RPMI8226 (cell line): ENCODE measurements around the gene MAB21L3.

ENCODE experiments used
- DNase-seq: peaks from one replicate; pipeline ENCODE4 v3.0.0-alpha.2; 2015

MAB21L3 gene

DNA sequence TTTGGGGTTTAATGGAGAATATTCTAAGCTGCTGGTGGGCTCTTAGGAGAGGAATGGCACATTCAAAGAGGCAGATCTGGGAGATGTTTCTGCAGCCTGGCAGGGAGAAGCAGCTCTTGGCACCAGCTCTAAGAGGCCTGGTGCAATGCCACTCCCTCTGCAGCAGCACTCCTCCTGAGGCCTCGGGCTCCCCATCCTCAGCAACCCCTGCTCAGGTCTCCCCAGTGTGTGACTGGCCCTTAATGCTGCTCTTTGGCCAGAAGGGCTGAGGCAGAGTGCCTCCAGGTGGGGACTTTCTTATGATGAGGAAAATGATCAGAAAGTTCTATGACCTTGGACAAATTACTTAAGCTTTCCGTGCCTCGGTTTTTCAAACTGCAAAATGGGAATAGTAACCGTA, 55.5 kb downstream of the MAB21L3 start:
- DNase-seq: no peak

DNA sequence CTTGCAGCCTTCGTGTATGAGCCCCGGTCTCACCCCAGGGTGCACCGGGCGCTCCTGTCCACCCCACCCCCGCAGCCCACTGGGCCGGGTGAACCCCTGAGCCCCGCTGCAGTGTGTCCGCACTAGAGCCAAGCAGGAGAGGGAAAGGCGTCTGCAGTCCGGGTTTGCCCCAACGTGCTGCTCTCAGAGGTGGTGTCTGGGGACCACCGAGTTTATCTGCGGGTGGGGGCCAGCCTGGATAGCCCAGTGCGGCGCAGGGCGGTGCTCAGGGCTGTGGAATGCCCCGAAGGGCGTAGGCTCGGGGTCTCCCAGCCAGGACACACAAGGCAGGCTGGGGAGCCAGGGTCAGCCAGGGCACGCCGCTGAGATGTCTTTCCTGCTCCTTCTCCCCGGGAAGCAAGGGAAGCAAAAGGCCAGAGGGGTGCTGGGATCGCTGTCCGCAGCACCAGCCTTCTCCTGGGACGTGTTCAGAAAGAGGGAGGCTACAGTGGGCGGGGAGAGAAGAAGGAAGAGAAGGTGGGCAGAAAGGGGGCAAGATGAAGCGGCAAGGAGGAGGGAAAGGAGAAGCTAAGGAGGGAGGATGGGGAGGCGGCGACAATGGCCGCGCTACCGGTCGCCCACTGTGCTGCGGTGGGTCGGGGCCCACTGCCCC, 56.6 kb downstream of the MAB21L3 start:
- no peak for DNase-seq

DNA sequence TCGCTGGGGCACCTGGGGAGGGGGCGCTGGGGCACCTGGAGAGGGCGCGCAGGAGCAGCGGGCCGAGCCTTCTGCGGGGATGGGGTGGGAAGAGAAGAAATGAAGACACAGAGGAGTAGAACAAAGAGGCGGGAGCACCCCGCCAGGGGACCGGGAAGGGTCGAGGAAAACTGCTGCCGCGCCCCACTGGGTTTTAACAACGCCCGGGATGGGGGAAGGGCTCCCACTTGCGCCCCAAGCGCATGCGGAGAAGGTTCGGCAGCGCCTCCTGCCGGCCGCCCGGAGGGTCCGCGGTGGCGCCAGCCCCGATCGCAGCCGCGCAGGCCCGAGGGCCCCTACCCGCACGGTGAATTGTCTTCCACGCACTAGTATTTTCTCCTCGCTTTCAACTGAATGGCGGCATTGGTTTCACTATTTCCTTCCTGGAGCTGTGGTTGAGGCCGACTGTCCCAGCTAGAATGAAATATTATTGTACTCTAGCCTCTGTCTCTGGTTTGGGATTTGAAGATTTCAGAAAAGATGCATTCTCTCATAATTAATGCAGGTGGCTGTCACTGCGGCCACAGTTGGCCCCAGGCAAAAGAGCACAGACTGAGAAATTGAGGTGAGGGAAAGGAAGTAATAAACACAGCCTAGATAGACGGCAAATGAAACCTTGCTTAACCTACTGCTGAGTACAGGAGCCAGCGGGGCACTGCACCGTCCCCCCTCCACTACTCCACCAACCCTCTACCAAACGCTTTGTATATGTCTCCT, 57.3 kb downstream of the MAB21L3 start:
- peak; percentile 78 for DNase-seq

DNA sequence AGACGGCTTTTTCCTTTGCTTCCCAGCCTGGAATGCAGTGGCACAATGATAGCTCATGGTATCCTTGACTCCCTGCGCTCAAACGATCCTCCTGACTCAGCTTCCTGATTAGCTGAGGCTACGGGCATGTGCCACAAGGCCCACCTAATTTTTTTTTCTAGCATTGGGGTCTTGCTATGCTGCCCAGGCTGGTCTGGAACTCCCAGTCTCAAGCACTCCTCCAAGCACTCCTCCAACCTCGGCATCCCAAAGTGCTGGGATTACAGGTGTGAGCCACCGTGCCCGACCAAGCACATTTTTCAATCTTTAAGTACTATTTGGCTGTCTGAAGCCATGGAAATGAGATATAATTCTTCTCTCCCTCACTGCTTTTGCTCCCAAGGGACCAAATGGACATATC, 58.7 kb downstream of the MAB21L3 start:
- no peak for DNase-seq

DNA sequence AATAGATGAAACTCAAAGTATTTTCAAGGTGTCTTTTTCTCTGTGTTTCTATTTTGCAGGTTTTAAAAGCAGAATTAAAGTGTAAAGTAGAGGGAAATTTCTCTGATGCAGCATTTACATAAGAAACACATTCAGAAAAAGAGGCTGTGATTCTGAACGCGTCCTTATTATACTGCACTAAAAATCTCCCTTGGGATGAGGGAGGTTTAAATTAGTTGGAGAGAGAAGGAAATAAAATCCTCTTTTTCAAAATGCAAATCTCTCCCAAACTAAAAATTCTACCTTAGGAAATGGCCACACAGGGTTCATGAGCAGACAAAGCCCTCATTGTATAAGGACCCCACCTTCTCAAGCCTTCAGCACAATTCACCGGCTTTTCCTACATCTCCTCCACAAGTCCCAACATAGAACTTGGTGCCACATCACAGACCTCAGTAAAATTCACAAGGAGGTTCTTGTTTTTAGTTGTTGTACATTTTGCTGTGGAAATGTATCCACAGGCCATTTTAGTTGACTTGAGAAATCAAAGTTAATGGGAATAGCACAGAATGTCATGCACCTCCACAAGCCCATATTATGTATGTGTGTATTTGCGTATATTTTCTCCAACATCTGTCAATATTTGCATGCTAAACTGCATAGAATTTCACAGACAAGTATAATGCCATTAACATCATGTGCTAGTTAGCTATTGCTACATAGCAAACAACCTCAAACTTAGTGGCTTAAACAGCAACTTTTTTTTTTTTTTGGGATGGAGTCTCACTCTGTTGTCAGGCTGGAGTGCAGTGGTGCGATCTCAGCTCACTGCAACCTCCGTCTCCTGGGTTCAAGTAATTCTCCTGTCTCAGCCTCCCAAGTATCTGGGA, 59.8 kb downstream of the MAB21L3 start:
- no peak for DNase-seq

DNA sequence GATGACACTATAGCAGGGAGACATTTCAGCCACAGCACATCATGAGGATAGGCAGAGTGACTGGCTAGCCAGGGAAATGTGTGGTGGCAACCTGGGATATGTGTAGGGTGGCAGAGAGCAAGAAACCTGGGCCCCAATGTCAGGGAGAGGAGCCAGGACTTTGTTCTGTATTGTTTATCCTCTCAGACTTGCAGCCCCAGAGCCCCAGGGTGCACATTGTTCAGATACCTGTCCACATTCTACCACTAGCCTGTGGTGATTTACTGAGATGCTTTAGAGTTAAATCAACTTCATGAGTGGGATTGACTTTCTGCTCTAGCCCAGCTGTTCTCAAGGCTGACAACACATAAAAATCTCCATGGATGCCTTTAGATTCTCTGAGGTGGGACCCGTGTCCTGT, 61.5 kb downstream of the MAB21L3 start:
- DNase-seq: no peak

DNA sequence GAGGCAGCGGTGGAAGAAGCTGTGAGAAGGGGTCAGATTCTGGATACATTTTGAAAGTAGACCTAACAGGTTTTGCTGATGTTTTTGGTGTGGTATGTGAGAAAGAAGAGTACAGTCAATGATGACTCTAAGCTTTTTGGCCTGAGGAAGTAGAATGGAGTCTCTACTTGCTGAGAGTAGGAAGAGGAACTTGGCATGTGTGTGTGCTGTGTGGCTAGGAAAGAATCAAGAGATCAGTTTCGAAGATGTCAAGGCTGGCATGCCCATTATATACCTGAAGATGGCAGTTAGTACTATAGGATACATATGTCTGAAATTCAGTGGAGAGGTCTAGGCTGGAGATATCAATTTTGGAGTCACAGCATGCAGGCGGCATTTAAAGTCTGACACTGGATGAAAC, 64.4 kb downstream of the MAB21L3 start:
- DNase-seq: peak; percentile 30

DNA sequence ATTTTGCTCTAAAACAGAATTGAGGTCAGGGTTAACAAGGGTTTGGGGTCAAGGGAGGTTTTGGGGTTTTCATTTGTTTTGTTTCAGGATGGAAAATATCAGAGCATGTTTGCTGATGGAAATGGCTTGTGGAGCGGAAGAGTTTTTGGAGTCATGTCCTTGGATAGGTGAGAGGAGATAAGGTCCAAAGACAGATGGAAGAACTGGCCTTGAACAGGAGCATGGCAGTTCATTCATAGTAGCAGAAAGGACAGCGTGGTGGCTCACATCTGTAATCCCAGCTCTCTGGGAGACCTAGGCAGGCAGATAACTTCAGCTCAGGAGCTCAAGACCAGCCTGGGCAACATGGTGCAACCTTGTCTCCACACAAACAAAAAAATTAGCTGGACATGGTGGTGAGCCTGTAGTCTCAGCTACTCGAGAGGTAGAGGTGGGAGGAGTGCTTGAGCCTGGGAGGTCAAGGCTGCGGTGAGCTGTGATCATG, 65.1 kb downstream of the MAB21L3 start:
- no peak for DNase-seq

DNA sequence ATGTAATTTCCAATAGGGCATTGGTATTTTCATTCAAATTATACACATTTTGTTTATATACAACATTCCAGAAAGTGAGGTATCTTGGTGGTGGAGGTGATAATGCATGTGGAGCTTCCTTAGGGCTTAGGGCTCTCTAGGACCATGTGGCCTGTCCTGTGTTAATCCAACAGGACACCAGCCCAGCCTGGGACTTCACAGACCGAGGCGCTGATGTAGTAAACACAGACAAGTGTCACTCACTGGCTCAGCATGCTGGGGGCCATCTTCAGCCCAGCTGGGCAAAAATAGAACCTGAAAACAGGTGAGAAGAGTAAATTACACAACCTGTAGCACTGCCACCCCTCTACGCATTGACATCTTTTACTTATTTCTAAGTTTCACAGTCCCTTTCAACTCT, 66.7 kb downstream of the MAB21L3 start:
- DNase-seq: no peak

DNA sequence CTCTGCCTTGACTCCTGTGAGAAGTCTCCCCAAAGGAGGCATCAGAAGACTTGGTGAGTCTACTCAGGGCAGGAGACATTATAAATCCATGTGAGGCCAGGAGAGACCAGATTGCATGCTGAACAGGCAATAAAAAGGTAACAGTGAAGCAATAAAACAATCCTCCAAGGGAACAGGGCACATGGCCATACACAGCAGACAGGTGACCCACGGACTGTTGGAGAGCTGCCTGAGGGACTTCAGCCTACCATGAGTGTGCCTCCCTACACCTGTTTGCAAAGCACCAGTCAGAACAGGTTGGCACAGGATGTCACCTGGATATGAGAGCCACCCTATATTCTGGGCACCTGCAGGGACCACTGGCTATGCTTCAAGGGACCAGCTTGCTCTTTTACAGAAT, 67.6 kb downstream of the MAB21L3 start:
- DNase-seq: no peak

DNA sequence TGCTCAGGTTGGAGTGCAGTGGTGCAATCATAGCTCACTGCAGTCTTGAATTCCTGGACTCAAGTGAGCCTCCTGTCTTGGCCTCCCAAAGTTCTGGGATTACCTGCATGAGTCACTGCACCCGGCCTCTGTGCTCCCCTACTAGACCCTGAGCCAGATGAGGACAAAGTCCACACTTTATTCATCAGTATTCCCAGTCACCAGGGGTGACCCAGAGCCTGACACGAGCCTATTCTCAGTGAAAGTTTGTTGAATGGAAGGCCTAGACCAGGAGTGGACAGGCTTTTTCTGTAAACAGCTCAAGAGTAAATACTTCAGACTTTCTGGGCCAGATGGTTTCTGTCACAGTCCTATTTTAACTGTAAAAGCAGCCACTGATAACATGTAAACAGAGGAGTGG, 68.2 kb downstream of the MAB21L3 start:
- no peak for DNase-seq

DNA sequence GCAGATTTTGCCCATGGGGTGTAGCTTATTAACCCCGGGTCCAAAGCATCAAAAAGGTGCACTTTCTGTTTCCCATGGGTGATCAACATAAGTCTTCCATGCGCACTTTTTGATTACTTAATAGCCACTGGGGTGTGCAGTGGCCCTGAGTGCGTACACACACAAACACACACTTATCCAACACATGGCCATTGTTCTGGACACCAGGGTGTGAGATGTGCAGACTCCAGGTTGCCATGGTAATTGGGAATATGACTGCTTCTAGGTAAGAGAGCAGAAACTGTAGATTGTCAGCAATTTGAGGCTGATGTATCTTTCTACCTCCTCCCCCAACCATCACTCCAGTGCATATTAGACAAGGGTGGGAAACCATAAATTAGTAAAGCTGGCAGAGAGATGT, 68.8 kb downstream of the MAB21L3 start:
- no peak for DNase-seq

DNA sequence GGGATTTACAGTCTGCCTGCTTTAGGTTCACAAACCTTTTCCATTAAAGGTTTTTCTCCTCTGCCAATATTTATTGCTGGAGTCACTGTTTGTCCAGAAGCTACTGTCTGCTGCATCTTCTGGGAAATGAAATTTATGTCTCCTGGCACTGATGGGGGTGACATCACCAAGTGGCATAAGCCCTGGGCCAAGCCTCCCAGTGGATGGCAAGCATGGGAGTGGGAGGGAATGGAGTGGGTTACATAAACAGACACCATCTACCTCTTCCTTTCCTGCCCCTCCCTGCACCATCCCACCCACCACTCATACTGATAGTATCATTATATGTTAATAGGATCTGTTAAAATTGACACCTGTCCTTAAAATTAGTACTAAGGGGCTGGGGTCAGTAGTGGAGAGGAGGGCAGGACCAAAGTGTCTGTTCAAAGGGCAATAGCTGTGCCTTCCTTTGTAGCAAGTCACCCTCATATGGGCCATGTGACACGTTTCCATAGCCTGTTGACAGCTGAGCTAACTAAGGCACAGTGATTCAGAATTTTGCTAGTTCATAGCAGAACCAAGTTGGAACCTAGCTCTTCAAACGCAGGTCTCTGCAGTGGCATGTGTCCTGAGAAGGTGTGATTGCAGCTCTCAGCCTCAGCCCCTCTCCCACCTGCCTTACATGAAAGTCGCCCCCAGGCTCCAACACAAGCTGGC, 71.0 kb downstream of the MAB21L3 start:
- DNase-seq: no peak
